ENCODE results near the gene INPP1.

The INPP1 gene

DNA sequence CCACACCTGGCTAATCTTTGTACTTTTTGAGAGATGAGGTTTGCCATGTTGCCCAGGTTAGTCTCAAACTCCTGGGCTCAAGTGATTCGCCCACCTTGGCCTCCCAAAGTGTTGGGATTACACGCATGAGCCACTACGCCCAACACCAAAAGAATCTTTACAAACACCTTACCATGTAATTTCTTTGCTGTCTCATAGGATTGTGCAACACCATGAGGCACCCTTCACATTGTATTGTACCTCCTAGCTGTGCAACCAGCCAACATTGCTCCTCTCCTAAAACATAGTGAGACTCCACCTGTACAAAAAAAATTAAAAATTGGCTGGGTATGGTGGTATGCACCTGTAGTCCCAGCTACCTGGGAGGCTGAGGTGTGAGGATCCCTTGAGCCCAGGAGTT, 61.7 kb downstream of the INPP1 start:
- no peaks in the 10 kb centered on the region for H3K27me3 Mint-ChIP-seq
- H3K4me1 Mint-ChIP-seq: peaks cover 10% of the 10 kb centered on the region
- ATAC-seq (no peak), DNase-seq (no peak)
- no peak overlapping the region for H3K27ac Mint-ChIP-seq
- no peaks in the 10 kb centered on the region for H3K9me3 Mint-ChIP-seq
- H3K4me3 Mint-ChIP-seq: no peak overlapping the region
- no peaks in the 10 kb centered on the region for H3K36me3 Mint-ChIP-seq (ENCODE audit: low read depth)

DNA sequence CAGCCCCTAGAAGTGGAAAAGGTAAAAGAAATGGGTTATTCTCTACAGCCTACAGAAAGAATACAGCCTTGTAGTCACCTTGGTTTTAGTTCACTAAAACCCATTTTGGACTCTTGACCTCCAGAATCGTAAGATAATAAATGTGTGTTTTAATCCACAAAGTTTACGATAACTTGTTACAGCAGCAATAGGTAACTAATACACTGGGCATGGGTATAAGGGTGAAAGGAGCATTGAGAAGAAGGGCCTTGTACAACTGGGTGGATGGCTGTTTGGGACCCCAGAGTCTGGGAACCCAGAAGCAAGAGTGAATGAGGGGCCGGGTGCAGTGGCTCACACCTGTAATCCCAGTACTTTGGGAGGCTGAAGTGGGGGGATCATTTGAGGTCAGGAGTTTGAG, 62.6 kb downstream of the INPP1 start:
- H3K9me3 Mint-ChIP-seq: no peaks in the 10 kb centered on the region
- no peaks in the 10 kb centered on the region for H3K27me3 Mint-ChIP-seq
- ATAC-seq: no peak

DNA sequence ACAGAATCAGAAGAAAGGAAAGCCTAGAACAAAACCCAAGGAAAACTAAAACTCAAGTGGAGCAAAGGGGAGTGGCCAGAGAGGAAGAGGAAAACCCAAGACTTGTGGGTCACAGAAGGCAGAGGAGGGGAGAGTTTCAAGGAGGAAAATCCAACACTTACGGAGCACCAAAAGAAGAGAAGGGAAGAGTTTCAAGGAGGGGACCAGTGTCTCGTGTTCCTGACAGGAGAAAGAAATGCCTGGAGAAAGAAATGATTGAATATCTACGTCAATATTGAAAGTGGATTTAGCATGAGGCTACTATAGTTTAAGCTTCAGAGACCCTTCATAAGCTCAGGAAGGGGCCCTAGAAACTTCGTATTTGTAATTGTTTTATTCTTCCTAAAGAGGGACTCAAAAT, 63.4 kb downstream of the INPP1 start:
- Mint-ChIP-seq H3K27me3 (no peaks in the 10 kb centered on the region), H3K9me3 (no peaks in the 10 kb centered on the region), H3K27ac (no peak overlapping the region), H3K4me3 (no peak overlapping the region), H3K4me1 (peaks cover 25% of the 10 kb centered on the region), H3K36me3 (ENCODE audit: low read depth) (peaks cover 1% of the 10 kb centered on the region)
- no peak for ATAC-seq
- no peak for DNase-seq

More for the DNA sequence above, 62.6 kb downstream of the INPP1 start:
- no peak for DNase-seq
- Mint-ChIP-seq H3K36me3 (ENCODE audit: low read depth) (peaks cover 1% of the 10 kb centered on the region), H3K4me1 (peaks cover 17% of the 10 kb centered on the region), H3K27ac (no peak overlapping the region), H3K4me3 (no peak overlapping the region)

DNA sequence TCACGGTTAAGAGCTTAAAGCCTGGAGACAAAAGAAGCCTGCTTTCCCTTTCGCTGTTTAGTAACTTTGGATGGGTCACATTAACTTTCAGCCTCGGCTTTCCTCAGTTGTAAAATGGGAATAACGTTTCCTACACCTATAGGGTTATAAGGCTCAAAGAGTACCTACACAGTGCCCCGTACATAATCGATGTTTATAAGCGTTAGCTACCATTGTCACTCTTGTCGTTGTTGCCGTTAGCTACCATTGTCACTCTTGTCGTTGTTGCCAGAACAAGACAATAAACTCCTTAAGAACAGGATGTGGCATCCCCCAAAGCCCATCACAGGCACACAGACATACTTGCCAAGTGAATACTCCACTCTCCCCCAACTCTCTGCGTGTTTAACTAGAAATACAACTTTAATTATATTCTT, 63.9 kb downstream of the INPP1 start:
- Mint-ChIP-seq H3K4me3 (peak overlapping the region; percentile 81), H3K27ac (no peak overlapping the region), H3K4me1 (peaks cover 30% of the 10 kb centered on the region), H3K36me3 (ENCODE audit: low read depth) (peaks cover 1% of the 10 kb centered on the region), H3K9me3 (no peaks in the 10 kb centered on the region), H3K27me3 (no peaks in the 10 kb centered on the region)
- DNase-seq (no peak), ATAC-seq (peak; percentile 6)

DNA sequence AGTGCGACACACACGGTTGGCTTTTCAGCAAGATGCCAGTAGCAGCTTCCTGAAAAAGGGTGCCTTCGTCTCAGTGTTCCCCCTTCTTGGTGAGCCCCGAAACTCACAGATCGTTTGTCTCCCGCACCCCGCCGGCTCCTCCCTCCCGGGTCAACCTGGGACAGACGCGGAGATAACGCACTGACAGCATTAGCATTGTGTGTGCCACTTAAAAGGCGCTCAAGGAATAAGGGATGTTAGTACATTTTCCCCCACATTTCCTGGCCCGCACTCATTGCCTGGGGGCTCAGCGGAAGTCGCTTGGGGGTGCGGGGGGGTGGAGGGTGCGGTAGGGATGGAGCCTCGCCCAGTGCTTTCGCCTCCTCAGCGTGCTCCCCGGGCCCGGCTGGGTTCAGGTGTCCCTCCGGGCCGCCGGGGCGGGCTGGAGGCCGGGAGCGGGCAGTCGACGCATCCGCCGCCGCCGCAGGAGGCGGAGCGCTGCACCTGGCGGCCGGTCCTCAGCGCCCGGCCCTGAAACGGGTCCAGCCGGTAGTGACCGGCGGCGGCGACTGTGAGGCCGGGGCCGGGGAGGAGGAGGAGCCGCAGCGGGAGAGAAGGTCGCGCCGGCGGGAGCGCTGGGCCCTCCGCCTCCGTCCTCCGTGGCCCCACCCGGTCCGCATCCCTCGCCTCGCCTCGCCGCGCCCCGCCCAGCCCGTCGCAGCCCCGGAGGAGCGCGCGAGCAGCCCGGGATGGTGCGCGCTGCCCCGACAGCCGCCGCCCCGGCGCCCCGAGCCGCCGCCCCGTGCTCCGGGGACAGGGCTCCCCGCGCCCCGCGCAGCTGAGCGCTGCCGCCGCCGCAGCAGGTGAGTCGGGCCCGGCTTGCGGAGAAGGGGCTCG, 64.5 kb downstream of the INPP1 start, which contains the start of gene MFSD6:
MFSD6 (plus strand) TSS at position 694 of the 876 bp plus-strand sequence. CDS start 27,675 bp downstream, outside the sequence.
- DNase-seq (peak; percentile 68), ATAC-seq (peak; percentile 49)
- Mint-ChIP-seq H3K9me3 (no peaks in the 10 kb centered on the region), H3K36me3 (ENCODE audit: low read depth) (peaks cover 1% of the 10 kb centered on the region), H3K4me3 (peak within 1 kb of the TSS; percentile 86), H3K4me1 (peaks cover 35% of the 10 kb centered on the region), H3K27me3 (no peaks in the 10 kb centered on the region), H3K27ac (peak within 1 kb of the TSS; percentile 90)

DNA sequence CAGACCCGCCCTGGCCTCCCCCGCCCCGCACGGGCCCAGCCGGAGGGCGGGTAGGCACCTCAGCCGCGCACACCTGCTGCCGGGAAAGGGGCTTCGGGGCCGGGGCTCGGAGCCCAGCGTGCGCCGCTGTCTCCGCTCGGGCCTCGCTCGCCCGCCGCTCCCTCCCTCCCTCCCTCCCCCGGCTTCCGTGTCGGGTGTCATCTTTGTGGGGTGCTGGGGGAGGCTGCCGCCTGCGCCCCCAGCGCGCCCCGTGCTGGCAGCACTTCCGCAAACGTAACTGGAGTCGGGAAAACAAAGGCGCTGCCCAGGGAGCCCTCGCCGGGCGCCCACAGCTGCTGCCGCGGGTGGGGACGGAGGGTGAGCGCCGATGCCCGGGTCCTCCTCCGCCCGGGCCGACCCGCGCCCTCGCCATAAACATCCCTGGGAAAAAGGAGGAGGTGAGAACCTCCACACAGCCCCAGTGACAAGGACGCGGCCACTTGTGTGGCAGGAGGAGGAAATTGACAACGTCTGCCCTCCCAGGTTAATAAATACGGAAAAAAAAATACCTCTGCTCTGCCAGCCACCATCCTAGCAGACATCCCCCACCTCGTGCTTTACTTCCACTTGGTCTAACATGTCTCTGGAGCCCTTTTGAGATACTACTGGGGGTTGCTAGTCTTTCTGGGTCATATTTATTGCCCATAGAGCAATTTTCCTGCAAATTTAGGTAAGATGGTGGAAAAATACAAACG, 65.3 kb downstream of the INPP1 start:
- peaks cover 42% of the 10 kb centered on the region for H3K4me1 Mint-ChIP-seq
- ATAC-seq: peak; percentile 50
- DNase-seq: peak; percentile 69
- peaks cover 1% of the 10 kb centered on the region for H3K36me3 Mint-ChIP-seq (ENCODE audit: low read depth)
- peak overlapping the region; percentile 86 for H3K4me3 Mint-ChIP-seq
- H3K27me3 Mint-ChIP-seq: no peaks in the 10 kb centered on the region
- no peaks in the 10 kb centered on the region for H3K9me3 Mint-ChIP-seq
- peak overlapping the region; percentile 90 for H3K27ac Mint-ChIP-seq

DNA sequence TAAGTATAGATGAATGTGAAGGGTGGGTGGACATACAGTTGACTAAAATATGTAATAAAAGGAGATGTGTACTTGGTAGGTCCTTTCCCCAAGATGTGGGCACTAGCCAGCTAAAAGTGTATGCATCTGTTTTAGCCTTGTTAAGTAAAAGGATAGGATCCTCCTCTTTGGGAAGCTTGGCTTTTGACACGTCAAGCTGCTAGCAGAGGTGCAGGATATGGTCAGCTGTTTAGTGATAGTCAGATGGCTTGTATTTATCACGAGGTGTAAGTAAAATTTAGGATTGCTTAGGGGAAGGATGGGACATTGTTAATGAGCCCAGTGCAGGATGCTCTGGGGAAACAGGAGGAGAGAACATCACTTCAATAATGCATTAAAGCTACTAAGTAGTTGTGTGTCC, 66.2 kb downstream of the INPP1 start:
- DNase-seq (no peak), ATAC-seq (no peak)
- H3K27me3 Mint-ChIP-seq: no peaks in the 10 kb centered on the region
- peaks cover 47% of the 10 kb centered on the region for H3K4me1 Mint-ChIP-seq
- no peaks in the 10 kb centered on the region for H3K9me3 Mint-ChIP-seq
- peak overlapping the region; percentile 86 for H3K4me3 Mint-ChIP-seq
- H3K27ac Mint-ChIP-seq: peak overlapping the region; percentile 90
- H3K36me3 Mint-ChIP-seq (ENCODE audit: low read depth): peaks cover 1% of the 10 kb centered on the region

DNA sequence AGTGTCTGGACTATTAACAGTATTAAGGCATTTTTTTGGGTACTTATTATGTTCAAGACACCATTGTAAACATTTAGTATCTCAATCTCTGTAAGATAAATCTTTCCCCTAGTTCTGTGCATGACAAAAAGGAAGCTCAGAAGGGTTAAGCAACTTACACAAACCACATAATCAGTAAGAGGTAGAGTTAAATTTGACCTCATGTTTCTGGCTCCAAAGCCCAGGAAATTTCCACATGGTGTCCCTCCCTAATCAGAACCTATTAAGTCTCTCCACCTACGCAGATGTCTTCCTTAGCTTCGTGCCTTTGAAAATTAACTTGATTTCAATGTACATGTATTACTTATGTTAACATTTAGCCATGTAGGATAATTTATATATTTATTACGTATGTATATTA, 66.8 kb downstream of the INPP1 start:
- H3K27ac Mint-ChIP-seq: peak overlapping the region; percentile 90
- peaks cover 1% of the 10 kb centered on the region for H3K36me3 Mint-ChIP-seq (ENCODE audit: low read depth)
- H3K27me3 Mint-ChIP-seq: no peaks in the 10 kb centered on the region
- peak overlapping the region; percentile 86 for H3K4me3 Mint-ChIP-seq
- H3K9me3 Mint-ChIP-seq: no peaks in the 10 kb centered on the region
- ATAC-seq: no peak
- DNase-seq: no peak
- H3K4me1 Mint-ChIP-seq: peaks cover 52% of the 10 kb centered on the region

DNA sequence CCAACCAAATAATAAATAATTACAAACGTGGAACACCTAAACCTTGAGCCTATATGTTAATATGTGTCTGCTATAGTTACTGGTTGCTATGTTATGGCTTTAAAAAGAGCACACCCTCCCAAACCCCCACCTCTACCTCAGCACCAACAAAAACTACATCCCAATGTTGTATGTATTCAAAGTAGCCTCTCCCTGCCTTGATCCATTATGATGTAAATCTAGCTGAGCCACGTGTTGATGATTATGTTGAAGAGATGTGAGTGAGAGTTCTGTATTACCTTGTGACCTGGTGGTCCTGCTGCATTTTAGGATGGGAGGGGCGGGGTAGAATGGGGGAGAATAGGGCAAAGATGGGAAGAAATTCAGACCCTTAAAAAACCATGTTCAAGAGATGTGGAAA, 69.6 kb downstream of the INPP1 start:
- H3K27ac Mint-ChIP-seq: peak overlapping the region; percentile 69
- H3K4me1 Mint-ChIP-seq: peaks cover 76% of the 10 kb centered on the region

DNA sequence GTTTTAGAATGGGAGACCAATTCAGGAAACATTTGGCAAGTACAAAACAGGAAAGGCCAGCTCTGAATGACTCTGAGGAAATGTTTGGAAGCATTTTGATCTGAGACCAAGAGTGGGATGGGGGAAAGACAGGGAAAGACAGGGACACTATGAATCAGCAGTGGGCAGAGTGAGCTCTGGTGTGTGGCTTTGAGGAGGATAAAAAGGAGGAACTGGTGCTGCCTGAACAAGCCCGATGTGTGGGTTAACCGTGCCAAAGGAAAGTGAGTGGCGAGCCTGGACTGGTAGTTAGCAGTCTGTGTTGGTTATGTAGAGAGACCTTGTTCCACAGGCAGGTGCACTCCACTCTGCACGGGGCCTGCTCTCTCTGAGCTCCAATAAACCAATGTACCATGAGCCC, 70.0 kb downstream of the INPP1 start:
- ATAC-seq: no peak
- H3K4me1 Mint-ChIP-seq: peaks cover 80% of the 10 kb centered on the region
- H3K27me3 Mint-ChIP-seq: no peaks in the 10 kb centered on the region
- no peak for DNase-seq
- peak overlapping the region; percentile 69 for H3K27ac Mint-ChIP-seq
- peaks cover 4% of the 10 kb centered on the region for H3K36me3 Mint-ChIP-seq (ENCODE audit: low read depth)
- H3K9me3 Mint-ChIP-seq: no peaks in the 10 kb centered on the region
- peak overlapping the region; percentile 15 for H3K4me3 Mint-ChIP-seq

More for the DNA sequence above, 69.6 kb downstream of the INPP1 start:
- H3K27me3 Mint-ChIP-seq: no peaks in the 10 kb centered on the region
- ATAC-seq: no peak
- H3K9me3 Mint-ChIP-seq: no peaks in the 10 kb centered on the region
- peak overlapping the region; percentile 15 for H3K4me3 Mint-ChIP-seq
- H3K36me3 Mint-ChIP-seq (ENCODE audit: low read depth): peaks cover 4% of the 10 kb centered on the region
- no peak for DNase-seq

DNA sequence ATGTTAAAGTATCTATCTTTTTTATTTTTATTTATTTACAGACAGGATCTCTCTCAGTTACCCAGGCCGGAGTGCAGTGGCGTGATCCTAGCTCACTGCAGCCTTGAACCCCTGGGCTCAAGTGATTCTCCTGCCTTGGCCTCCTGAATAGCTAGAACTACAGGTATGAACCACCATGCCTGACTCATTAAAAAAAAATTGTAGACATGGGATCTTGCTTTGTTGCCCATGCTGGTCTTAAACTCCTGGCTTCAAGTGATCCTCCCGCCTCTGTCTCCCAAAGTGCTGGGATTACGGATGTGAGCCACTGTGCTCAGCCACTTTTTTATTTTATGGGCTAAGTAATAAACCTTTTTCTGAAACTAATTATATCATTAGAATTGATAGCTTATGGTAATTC, 71.9 kb downstream of the INPP1 start:
- peak overlapping the region; percentile 56 for H3K4me3 Mint-ChIP-seq
- H3K36me3 Mint-ChIP-seq (ENCODE audit: low read depth): peaks cover 6% of the 10 kb centered on the region
- H3K4me1 Mint-ChIP-seq: peaks cover 84% of the 10 kb centered on the region
- no peak for DNase-seq
- H3K9me3 Mint-ChIP-seq: no peaks in the 10 kb centered on the region
- no peak for ATAC-seq
- H3K27ac Mint-ChIP-seq: peak overlapping the region; percentile 75
- H3K27me3 Mint-ChIP-seq: no peaks in the 10 kb centered on the region

DNA sequence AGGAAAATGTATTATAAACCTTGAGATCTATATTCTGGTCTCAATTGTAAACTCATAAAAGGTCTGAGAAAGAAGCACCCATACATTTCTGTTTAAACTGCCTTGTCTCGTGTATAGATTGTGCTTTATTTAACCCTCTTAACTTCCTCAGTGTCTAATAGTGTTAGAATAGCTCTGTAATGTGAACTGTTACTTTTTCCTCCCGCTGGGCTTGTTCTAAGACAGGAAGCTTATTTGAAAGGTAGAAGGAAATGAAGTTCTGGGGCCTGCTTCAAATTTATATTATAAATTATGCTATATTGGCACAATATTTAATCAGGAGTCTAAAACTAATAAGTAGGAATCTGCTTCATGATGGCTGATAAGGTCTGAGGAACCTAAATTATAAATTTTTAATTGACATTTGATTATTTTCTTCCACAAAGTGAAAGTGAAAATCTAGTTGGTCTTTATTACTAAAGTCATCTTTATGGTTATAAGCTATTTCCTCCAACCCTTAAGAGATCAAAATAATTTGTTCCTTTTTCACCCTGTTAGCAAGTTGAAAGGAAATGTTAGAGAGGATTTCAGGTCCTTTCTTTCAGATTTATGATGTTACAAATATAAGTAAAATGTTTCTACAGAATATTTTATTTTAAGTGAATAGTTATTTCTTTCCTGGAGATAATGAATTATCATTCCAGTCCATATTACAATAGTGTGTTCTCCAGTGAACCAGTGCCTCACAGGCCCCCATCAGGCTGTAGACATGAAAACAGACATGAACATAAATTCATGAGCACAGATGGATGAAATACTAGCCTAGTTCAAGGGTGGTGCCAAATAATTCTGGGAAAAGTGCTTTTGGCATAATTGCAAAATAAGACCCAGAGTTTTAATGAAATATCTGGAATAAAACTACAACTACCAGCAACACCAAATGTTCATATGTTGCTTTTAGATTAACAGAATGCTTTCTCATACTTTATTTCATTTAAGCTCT, 72.7 kb downstream of the INPP1 start:
- Mint-ChIP-seq H3K36me3 (ENCODE audit: low read depth) (peaks cover 8% of the 10 kb centered on the region), H3K4me3 (peak overlapping the region; percentile 56), H3K9me3 (no peaks in the 10 kb centered on the region), H3K4me1 (peaks cover 86% of the 10 kb centered on the region), H3K27me3 (no peaks in the 10 kb centered on the region), H3K27ac (peak overlapping the region; percentile 75)
- ATAC-seq: no peak
- DNase-seq: no peak

DNA sequence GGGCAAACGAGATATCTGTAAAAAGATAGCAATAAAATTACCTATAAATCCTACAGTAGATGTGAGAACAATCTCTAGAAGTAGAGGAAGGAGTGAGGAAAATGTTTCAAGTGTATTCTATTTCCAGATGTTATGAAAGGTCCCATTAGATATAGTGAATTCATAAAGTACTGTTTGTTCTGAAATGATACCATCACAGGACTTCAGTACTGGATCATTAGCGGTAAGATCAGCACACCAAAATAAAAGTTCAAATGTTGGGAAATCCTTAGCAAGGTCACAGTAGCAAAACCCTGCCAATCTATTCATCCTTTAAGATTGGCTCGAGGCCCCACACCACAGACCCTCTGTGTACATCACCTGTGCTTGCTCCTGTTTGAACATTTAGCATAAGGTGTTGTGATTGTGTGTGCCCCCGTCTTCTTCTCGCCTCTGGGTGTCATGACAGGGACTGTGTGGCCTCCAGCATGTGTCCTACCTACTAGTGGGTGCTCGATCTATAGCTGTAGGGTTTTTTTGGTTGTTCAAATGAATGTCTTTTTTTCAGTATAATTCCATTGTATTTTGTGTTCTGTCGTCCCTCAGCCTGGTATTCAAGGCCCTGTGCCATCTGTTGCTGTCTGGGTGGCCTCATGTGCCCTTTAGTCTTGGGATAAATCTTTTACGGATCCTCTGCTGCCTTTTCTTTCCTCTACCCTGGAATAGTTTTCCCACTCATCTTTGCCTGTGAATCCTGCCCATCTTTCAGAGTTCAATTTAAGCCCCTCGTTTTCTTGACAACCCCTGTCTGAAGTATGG, 73.9 kb downstream of the INPP1 start:
- Mint-ChIP-seq H3K4me3 (no peak overlapping the region), H3K4me1 (peaks cover 82% of the 10 kb centered on the region), H3K36me3 (ENCODE audit: low read depth) (peaks cover 12% of the 10 kb centered on the region), H3K9me3 (no peaks in the 10 kb centered on the region), H3K27ac (peak overlapping the region; percentile 32), H3K27me3 (no peaks in the 10 kb centered on the region)
- DNase-seq (no peak), ATAC-seq (no peak)
